Endothelial cell of umbilical vein (primary cell): ENCODE data around the gene FAM43B. TPM values are rescaled to one million over a fixed set of nuclear protein-coding genes. Genes with fewer than 3 reads are reported as not detected.

ENCODE experiments used
- BruUV-seq: library from RNA; stranded (reverse); fragments of 400-500 nt; replicated peaks from 2 replicates; lab custom pipeline; 2021; lab: Mats Ljungman, UMichigan
- CTCF ChIA-PET: fragments of 300-600, 350-600 bp; sonication (Branson Sonifier 250); formaldehyde crosslinking; loops from one replicate; lab custom pipeline; 2021; ENCODE audit warnings: antibody characterized with exemption, inconsistent platforms; lab: Charles Lee
- POLR2A ChIA-PET: fragments of 300-600, 350-600 bp; sonication (Branson Sonifier 250); formaldehyde crosslinking; loops from one replicate; lab custom pipeline; 2021; ENCODE audit warnings: antibody characterized with exemption, inconsistent platforms; lab: Charles Lee
- DNase-seq: peaks from one replicate; pipeline ENCODE4 v3.0.0-alpha.2; 2011; ENCODE audit warnings: low read depth, low spot score
- FAIRE-seq: peaks from 2 replicates; lab custom pipeline; 2011; peaks lifted over from hg19 to GRCh38; lab: Jason Lieb, UNC
- H2AFZ ChIP-seq: 2 replicates; pipeline ENCODE4 v1.6.0; 2012; ENCODE audit warnings: low read depth, low read length, control low read depth, inconsistent platforms
- H3K27ac ChIP-seq: 2 replicates; pipeline ENCODE4 v1.5.1; 2011; ENCODE audit warnings: low read depth, mild to moderate bottlenecking, control low read depth, low read length, moderate library complexity; ENCODE audit not compliant: insufficient read depth
- H3K27me3 ChIP-seq, 2 experiments: 2 replicates each; pipeline versions ENCODE4 v1.6.0 to v1.6.1; 2011; ENCODE audit warnings: low read length in 2 of 2, mixed read lengths in 1 of 2; ENCODE audit not compliant: control insufficient read depth in 2 of 2, insufficient read depth in 2 of 2
- H3K36me3 ChIP-seq, 2 experiments: 2 replicates in 1 of 2; 3 replicates in 1 of 2; pipeline ENCODE4 v1.5.1; 2011; ENCODE audit warnings: low read length in 2 of 2, mild to moderate bottlenecking in 1 of 2, moderate library complexity in 1 of 2; ENCODE audit not compliant: control insufficient read depth in 2 of 2, insufficient read depth in 2 of 2; ENCODE audit errors: extremely low read depth in 1 of 2
- H3K4me1 ChIP-seq: 3 replicates; pipeline ENCODE4 v1.5.1; 2011; ENCODE audit warnings: mild to moderate bottlenecking, low read length; ENCODE audit not compliant: control insufficient read depth, insufficient read depth; ENCODE audit errors: extremely low read depth
- H3K4me2 ChIP-seq: 2 replicates; pipeline ENCODE4 v1.6.1; 2011; ENCODE audit warnings: low read length, control low read depth, mixed read lengths; ENCODE audit not compliant: insufficient read depth
- H3K4me3 ChIP-seq, 3 experiments: fragments of 200-600 bp in 1 of 3; sonication (generic), shearing (Covaris generic) in 1 of 3; replicated peaks in 1 of 3; 2 replicates each; pipeline ENCODE4 v1.5.1; 2011 to 2016; ENCODE audit warnings: control low read depth in 3 of 3, low read length in 3 of 3, mild to moderate bottlenecking in 2 of 3, inconsistent platforms in 1 of 3, low read depth in 1 of 3, moderate library complexity in 1 of 3; ENCODE audit not compliant: insufficient read depth in 1 of 3
- H3K79me2 ChIP-seq: 2 replicates; pipeline ENCODE4 v1.6.0; 2012; ENCODE audit warnings: low read length, inconsistent platforms; ENCODE audit not compliant: control insufficient read depth, insufficient read depth
- H3K9ac ChIP-seq: replicated peaks from 2 replicates; pipeline ENCODE3; 2011; ENCODE audit warnings: low read length, control low read depth; ENCODE audit not compliant: insufficient read depth; ENCODE audit errors: extremely low read depth
- H3K9me1 ChIP-seq: replicated peaks from 3 replicates; pipeline ENCODE4 v1.6.0; 2011; ENCODE audit warnings: mild to moderate bottlenecking, low read length; ENCODE audit not compliant: control insufficient read depth, insufficient read depth; ENCODE audit errors: extremely low read depth
- H3K9me3 ChIP-seq: replicated peaks from 2 replicates; pipeline ENCODE4 v1.5.1; 2012; ENCODE audit warnings: low read length, inconsistent platforms; ENCODE audit not compliant: control insufficient read depth, insufficient read depth
- H4K20me1 ChIP-seq: replicated peaks from 2 replicates; pipeline ENCODE3; 2011; ENCODE audit warnings: mild to moderate bottlenecking, low read length; ENCODE audit not compliant: control insufficient read depth, insufficient read depth; ENCODE audit errors: extremely low read depth
- CTCF ChIP-seq, 2 donors: IDR thresholded peaks; 1 replicate in 1 of 2; 2 replicates in 1 of 2; pipeline ENCODE4 v1.5.1; 2011; ENCODE audit warnings: low read length in 2 of 2, mild to moderate bottlenecking in 2 of 2, moderate library complexity in 2 of 2, control low read depth in 1 of 2, inconsistent platforms in 1 of 2, low read depth in 1 of 2; ENCODE audit not compliant: insufficient read depth in 1 of 2; ENCODE audit errors: extremely low read depth in 1 of 2
- EZH2 ChIP-seq: IDR thresholded peaks from 2 replicates; pipeline ENCODE4 v1.6.1; 2012; ENCODE audit warnings: borderline replicate concordance, low read depth, mild to moderate bottlenecking, moderate library complexity, low read length, inconsistent platforms; ENCODE audit not compliant: severe bottlenecking
- FOS ChIP-seq: IDR thresholded peaks from 2 replicates; pipeline ENCODE4 v1.6.1; 2011; ENCODE audit warnings: mild to moderate bottlenecking, low read length, moderate library complexity, borderline replicate concordance; ENCODE audit not compliant: insufficient read depth
- GATA2 ChIP-seq: IDR thresholded peaks from 2 replicates; pipeline ENCODE4 v1.7.0; 2011; ENCODE audit warnings: low read depth, mild to moderate bottlenecking, moderate library complexity, mixed read lengths, low read length; ENCODE audit not compliant: insufficient read length, insufficient read depth
- JUN ChIP-seq: IDR thresholded peaks from 2 replicates; pipeline ENCODE4 v1.6.1; 2011; ENCODE audit warnings: borderline replicate concordance, low read depth; ENCODE audit not compliant: insufficient read length, insufficient read depth
- MAX ChIP-seq: IDR thresholded peaks from 2 replicates; pipeline ENCODE4 v1.6.1; 2011; ENCODE audit not compliant: insufficient read depth, insufficient read length
- MYC ChIP-seq: IDR thresholded peaks from one replicate; pipeline ENCODE4 v1.6.1; 2011; ENCODE audit warnings: mild to moderate bottlenecking, low read depth, low read length
- POLR2A ChIP-seq: IDR thresholded peaks from 2 replicates; pipeline ENCODE4 v1.6.1; 2012; ENCODE audit warnings: low read depth, mild to moderate bottlenecking, control low read depth, low read length
- POLR2AphosphoS5 ChIP-seq: IDR thresholded peaks from 2 replicates; pipeline ENCODE4 v1.6.1; 2012; ENCODE audit warnings: low read depth, mild to moderate bottlenecking, control low read depth, low read length, moderate library complexity; ENCODE audit not compliant: insufficient read depth
- dilution Hi-C: fragments of 300-500 bp; cut with MboI; formaldehyde crosslinking; loops from one replicate; pipeline ENCODE4 v1.15.0; 2019; ENCODE audit warnings: low sequenced_read_pairs; ENCODE audit not compliant: extremely low pct_ligation_motif_present
- intact Hi-C: fragments of 100-400 bp; cut with micrococcal nuclease; formaldehyde crosslinking; loops from one replicate; pipeline ENCODE4 v1.10.0; 2022
- polyA plus RNA-seq, 4 experiments: library from polyadenylated mRNA; depleted of rRNA in 3 of 4; stranded (reverse) in 3 of 4; unstranded in 1 of 4; fragments of >200 nt; gene quantifications; 2 replicates each; pipeline versions ENCODE4 v1.2.1 to v1.2.3, GENCODE V29; 2011 to 2012; ENCODE audit warnings: missing spikeins in 1 of 4
- total RNA-seq: library from RNA; stranded (reverse); gene quantifications from 2 replicates; pipeline ENCODE4 v1.2.3, GENCODE V29; 2021

FAM43B gene
- total and polyA plus RNA-seq, 2 donors (not counting 3 experiments of a cell fraction or from before 2014, with no cell fraction given): not detected

GRCh38 chr1:20558191-20558590, 5.8 kb downstream of the FAM43B start:
- Histone ChIP-seq H3K9me1 (no peaks in the 10 kb centered on the region), H3K79me2 (no peaks in the 10 kb centered on the region), H3K4me2 (no peak overlapping the region), H3K36me3 (no peaks in the 10 kb centered on the region), H3K27ac (no peak overlapping the region), H3K4me3 (no peak overlapping the region), H3K9ac (no peak overlapping the region), H3K9me3 (no peaks in the 10 kb centered on the region), H4K20me1 (no peaks in the 10 kb centered on the region), H2AFZ (no peak overlapping the region), H3K27me3 (peaks cover 38 to 39% of the 10 kb centered on the region in 2 experiments), H3K4me1 (no peaks in the 10 kb centered on the region)
- DNase-seq: no peak
- FAIRE-seq: no peak
- intact Hi-C loops: no loop called here
- ChIA-PET CTCF (interaction anchor here (1.0 to 2.4 kb wide), 2 partner anchors 10 to 17 kb away, joined by 3 to 8 read pairs; no protein-coding TSS in a partner anchor), POLR2A (no interaction called here)
- TF ChIP-seq MAX (no peak), POLR2AphosphoS5 (no peak), EZH2 (no peak), FOS (no peak), GATA2 (no peak), POLR2A (no peak), JUN (no peak), CTCF (IDR thresholded peaks at IDR 0.05; ENCODE audit: extremely low read depth in 1 of 2, insufficient read depth in 1 of 2, low read depth in 1 of 2, low read length in 2 of 2) (no peak), MYC (no peak)
- dilution Hi-C loops: no loop called here
- BruUV-seq: no TSS peak
